Measurements from ENCODE around the gene CROCC.
"Not testable (repeated sequence)": the region's sequence is repeated elsewhere in the genome, so short reads cannot be mapped to it uniquely, and the experiment has no call there.

CROCC gene

GRCh38 chr1:16907870-16908758 is 13.6 kb upstream of the CROCC start:
- TF ChIP-seq GATA1 (IDR thresholded peaks at IDR 0.05; ENCODE audit: low read depth, low read length) (no peak), POLR2A (IDR thresholded peaks at IDR 0.05; ENCODE audit: low read length) (no peak)

DNA sequence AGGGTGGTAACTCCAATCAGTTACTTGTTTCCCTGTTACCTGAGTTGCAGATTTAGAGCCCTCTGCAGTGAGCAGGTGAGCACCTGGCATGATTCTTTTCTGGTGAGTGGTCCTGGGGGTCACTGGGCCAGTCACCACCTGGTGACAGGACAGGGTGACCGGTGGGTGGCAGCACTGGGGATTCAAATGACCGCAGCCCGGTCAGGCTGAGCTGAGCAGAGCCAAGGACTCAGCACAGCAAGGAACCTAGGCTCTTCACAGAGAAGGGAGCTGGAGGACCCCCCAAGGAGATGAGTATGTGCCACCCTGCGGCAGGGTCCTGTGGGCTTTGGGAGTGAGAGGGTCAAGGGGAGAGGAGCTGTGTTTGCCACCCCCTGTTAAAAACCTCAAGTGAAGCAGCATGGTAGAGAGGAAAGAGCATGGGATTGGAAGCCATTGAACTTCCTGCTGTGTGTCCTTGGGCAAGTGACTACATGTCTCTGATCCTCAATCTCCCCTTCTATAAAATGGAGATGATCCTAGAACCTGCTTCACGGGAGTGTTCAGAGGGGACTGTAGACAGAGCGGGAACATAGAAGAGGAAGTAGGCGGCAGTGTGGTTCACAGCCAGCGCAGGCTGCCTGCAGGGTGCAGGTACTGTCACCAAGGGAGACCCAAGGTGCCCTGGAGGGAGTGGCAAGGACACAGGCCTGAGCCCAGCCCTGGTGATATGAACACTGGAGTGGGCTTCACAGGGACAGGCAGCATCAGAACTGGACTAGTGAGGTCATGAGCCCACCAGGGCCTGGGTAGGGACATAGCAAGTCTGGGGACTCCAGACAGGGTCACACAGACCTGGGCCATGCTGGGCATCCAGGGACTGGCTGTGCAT is 9.6 kb upstream of the CROCC start:
- DNase-seq, result not testable (repeated sequence)

More at GRCh38 chr1:16907870-16908758, 13.6 kb upstream of the CROCC start:
- DNase-seq, result no peak

- DNase-seq, result not testable (repeated sequence)
Observed at GRCh38 chr1:16912742-16913141, 9.0 kb upstream of the CROCC start.

- no peak for TF ChIP-seq POLR2A (IDR thresholded peaks at IDR 0.05; ENCODE audit: low read length)
- DNase-seq, result no peak
Observed at GRCh38 chr1:16913181-16913832, 8.4 kb upstream of the CROCC start.

- TF ChIP-seq POLR2A (IDR thresholded peaks at IDR 0.05; ENCODE audit: low read length) (no peak), GATA1 (IDR thresholded peaks at IDR 0.05; ENCODE audit: low read depth, low read length) (no peak)
- DNase-seq, result peak; percentile 90 to 93
Observed at GRCh38 chr1:16913833-16914662, 7.7 kb upstream of the CROCC start.

- DNase-seq, result not testable (repeated sequence)
Observed at GRCh38 chr1:16914928-16915626, 6.7 kb upstream of the CROCC start.

- no peak for DNase-seq
- TF ChIP-seq GATA1 (IDR thresholded peaks at IDR 0.05; ENCODE audit: low read depth, low read length) (no peak), POLR2A (IDR thresholded peaks at IDR 0.05; ENCODE audit: low read length) (no peak)
Observed at GRCh38 chr1:16915627-16915973, 6.1 kb upstream of the CROCC start.

DNA sequence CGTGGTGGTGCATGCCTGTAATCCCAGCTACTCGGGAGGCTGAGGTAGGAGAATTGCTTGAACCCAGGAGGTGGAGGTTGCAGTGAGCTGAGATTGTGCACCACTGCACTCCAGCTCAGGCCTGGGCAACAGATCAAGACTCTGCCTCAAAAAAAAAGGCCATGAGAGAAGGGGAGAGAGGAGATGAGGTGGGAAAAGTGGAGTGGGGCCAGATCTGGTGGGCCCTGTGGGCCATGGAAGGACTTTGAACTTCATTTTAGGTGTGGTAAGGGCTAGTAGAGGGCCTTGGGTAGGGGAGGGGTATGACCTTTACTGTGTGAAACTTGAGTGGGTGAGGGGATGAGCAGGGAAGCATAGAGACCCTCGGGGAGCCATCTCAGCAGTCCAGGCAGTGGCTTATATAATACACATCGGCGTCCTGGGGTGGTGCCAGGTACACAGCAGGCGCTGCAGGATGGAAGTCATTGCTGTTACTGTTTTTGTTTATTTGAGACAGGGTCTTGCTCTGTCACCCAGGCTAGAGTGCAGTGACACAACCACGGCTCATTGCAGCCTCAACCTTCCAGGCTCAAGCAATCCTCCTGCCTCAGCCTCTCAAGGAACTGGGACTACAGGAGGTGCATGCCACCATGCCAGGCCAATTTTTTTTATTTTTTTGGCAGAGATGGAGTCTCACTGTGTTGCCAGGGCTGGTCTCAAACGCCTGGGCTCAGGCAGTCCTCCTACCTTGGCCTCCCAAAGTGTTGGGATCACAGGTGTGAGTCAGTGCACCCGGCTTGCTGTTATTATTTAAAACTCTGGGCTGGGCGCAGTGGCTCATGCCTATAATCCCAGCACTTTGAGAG is 5.5 kb upstream of the CROCC start:
- not testable (repeated sequence) for DNase-seq

DNA sequence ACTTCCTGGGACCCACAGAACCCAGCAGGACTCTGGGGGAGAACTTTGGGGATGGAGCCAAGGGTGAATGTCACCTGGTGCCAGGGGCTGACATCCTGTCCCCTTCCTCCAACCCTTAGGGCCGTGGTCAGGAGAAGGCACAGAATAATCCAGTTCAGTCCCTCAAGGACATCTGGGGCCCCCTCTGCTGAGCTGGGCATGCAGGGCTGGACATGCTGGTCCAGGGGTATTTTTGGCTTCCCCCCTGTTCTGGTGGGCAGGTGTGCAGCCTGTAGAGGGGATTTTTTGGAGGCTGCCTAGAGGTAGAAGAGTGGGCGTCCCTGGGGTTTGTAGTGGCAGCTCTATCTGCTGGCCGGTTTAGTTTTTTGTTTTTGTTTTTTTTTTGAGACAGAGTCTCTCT is 3.4 kb upstream of the CROCC start:
- TF ChIP-seq POLR2A (IDR thresholded peaks at IDR 0.05; ENCODE audit: low read length) (no peak), GATA1 (IDR thresholded peaks at IDR 0.05; ENCODE audit: low read depth, low read length) (no peak)
- no peak for DNase-seq

DNA sequence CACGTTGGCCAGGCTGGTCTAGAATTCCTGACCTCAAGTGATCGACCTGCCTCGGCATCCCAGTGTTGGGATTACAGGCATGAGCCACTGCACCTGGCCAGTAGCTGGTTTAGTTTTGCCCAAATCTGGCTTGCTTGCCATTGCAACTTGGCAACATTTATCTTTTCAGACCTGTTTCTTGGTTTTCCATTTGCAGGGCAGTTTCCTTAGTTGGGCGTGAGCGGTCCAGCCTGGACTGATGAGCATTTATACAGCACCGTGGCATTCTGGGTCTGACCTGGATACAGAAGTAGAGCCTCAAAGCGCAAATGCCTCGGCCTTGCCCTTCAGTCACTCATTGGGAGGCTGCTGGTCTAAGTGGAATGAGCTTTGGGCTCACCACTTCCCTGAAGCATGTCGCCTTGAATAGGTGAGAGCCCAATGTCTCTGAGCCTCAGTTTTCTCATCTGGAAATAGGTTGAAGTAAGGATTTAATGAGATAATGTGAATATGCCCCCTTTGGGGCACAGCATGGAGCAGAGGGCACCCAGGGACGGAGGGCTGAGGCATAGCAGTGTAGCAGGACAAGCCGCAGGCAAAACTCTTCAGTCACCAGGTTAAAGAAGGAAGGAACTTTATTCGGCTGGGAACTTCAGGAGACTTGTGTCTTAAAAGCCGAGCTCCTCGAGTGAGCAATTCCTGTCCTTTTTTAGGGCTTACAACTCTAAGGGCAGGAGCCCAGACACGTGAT is 2.6 kb upstream of the CROCC start:
- DNase-seq, result not testable (repeated sequence)

DNA sequence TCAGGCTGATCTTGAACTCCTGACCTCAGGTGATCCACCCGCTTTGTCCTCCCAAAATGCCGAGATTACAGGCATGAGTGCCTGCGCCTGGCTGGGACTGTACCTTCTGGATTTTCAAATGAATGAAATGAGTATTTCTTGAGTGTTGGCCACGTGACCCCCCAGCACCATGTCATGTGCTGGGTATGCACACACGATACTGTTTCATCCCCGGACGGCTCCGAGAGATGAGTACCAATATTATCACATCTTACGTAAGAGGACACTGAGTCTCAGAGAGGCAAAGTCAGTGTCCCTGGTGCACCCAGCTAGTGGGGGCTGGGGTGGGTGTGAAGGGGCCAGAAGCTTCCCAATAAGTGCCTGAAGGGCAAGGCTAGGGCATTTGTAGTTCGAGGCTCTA is 780 bp upstream of the CROCC start:
- DNase-seq, result no peak
- TF ChIP-seq POLR2A (IDR thresholded peaks at IDR 0.05; ENCODE audit: low read length) (no peak), GATA1 (IDR thresholded peaks at IDR 0.05; ENCODE audit: low read depth, low read length) (no peak)

DNA sequence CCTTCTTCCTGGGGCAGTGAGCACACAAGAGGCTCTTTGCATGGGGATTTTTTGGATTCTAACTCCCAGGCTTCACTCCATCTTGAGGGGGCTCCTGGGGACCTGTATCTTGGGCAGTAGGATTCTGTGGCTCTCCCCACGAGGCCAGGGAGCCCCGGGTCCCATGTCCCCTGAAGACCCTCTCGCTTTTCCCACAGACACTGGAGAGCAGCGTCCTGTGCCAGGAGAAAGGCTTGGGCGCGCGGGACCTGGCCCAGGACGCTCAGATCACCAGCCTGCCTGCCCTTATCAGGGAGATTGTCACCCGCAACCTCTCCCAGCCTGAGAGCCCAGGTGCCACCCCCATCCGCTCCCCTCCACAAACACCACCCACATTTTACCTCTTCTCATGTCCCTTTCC is 735 bp downstream of the CROCC start:
- TF ChIP-seq GATA1 (IDR thresholded peaks at IDR 0.05; ENCODE audit: low read depth, low read length) (no peak), POLR2A (IDR thresholded peaks at IDR 0.05; ENCODE audit: low read length) (no peak)
- no peak for DNase-seq

Data from erythroblast (primary cell).